GM23338 (cell line): ENCODE results near the gene USP19.

Experiments used
- CREB1 ChIP-seq: fragments of 250-450 bp; sonication (Bioruptor Pico); IDR thresholded peaks from 2 replicates; pipeline ENCODE4 v1.5.0; 2020; ENCODE audit warnings: low read depth, mild to moderate bottlenecking, moderate library complexity
- EZH2 ChIP-seq: fragments of 200-600 bp; sonication (generic); IDR thresholded peaks from one replicate; pipeline ENCODE4 v1.8.0; 2017; ENCODE audit warnings: antibody characterized with exemption, mild to moderate bottlenecking, low read depth; ENCODE audit not compliant: unreplicated experiment
- EZH2phosphoT487 ChIP-seq: fragments of 200-600 bp; sonication (generic); IDR thresholded peaks from one replicate; pipeline ENCODE4 v1.8.1; 2018; ENCODE audit warnings: antibody characterized with exemption; ENCODE audit not compliant: unreplicated experiment
- NANOG ChIP-seq: IDR thresholded peaks from 2 replicates; pipeline ENCODE4 v1.6.1; 2016; ENCODE audit warnings: antibody characterized with exemption, borderline replicate concordance
- TF ChIP-seq, protein P1 (sequence below), 2 experiments: fragments of 200-600 bp in 1 of 2; sonication (generic) in 1 of 2; conservative IDR thresholded peaks; 2 replicates each; pipeline versions ENCODE4 v1.5.1 to v1.6.1; 2016 to 2017; ENCODE audit warnings: antibody characterized with exemption in 2 of 2, low read depth in 2 of 2, mild to moderate bottlenecking in 2 of 2, moderate library complexity in 1 of 2

DNA sequence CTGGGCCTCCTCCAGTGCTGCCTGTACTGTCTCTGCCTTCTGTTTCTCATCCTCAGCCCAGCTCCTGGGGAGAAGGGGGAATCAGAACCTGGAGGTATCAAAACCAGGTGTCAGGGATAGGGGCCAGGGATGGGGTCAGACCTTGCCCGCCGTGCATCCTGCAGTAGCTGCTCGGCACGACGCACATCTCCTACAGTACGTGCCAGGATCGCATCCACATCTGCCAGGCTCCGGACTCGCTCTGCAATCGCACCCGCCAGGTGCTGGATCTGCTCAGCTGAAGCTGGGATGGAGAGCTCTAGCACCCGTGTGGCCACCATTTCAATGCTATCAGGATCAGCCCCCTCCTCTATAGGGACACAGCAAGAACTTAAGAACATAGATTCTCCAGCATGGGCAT, 1.4 kb upstream of the USP19 start:
- no peak for TF ChIP-seq NANOG
- TF ChIP-seq, protein P1, sequence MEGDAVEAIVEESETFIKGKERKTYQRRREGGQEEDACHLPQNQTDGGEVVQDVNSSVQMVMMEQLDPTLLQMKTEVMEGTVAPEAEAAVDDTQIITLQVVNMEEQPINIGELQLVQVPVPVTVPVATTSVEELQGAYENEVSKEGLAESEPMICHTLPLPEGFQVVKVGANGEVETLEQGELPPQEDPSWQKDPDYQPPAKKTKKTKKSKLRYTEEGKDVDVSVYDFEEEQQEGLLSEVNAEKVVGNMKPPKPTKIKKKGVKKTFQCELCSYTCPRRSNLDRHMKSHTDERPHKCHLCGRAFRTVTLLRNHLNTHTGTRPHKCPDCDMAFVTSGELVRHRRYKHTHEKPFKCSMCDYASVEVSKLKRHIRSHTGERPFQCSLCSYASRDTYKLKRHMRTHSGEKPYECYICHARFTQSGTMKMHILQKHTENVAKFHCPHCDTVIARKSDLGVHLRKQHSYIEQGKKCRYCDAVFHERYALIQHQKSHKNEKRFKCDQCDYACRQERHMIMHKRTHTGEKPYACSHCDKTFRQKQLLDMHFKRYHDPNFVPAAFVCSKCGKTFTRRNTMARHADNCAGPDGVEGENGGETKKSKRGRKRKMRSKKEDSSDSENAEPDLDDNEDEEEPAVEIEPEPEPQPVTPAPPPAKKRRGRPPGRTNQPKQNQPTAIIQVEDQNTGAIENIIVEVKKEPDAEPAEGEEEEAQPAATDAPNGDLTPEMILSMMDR (conservative IDR thresholded peaks at IDR 0.05; ENCODE audit: low read depth in 2 of 2): no peak
- TF ChIP-seq CREB1 (CRISPR knock-in tag): no peak
- TF ChIP-seq EZH2phosphoT487: no peak
- no peak for TF ChIP-seq EZH2
